HepG2 (cell line): ENCODE measurements around the gene FOXK2. TPM values are rescaled to one million over a fixed set of nuclear protein-coding genes. Genes with fewer than 3 reads are reported as not detected.

Source experiments
- BRD4 ChIP-seq: sonication (generic); formaldehyde crosslinking; IDR thresholded peaks from 2 replicates; pipeline ENCODE4 v1.4.0; 2020; ENCODE audit warnings: missing genetic modification reagents
- DRAP1 ChIP-seq: IDR thresholded peaks from 2 replicates; pipeline ENCODE4 v1.6.1; 2016; ENCODE audit warnings: missing genetic modification reagents, missing compliant biosample characterization
- JUND ChIP-seq: sonication (generic); formaldehyde crosslinking; IDR thresholded peaks from 2 replicates; pipeline ENCODE4 v1.8.0; 2022; ENCODE audit warnings: mild to moderate bottlenecking, missing genetic modification reagents
- KLF15 ChIP-seq: sonication (generic); formaldehyde crosslinking; IDR thresholded peaks from 2 replicates; pipeline ENCODE4 v1.8.1; 2023; ENCODE audit warnings: borderline replicate concordance, mild to moderate bottlenecking, inconsistent platforms, missing genetic modification reagents, mixed read lengths
- NFE2L1 ChIP-seq: sonication (generic); formaldehyde crosslinking; IDR thresholded peaks from 2 replicates; pipeline ENCODE4 v1.4.0; 2020; ENCODE audit warnings: missing genetic modification reagents, mild to moderate bottlenecking, borderline replicate concordance
- NFIC ChIP-seq: IDR thresholded peaks from 2 replicates; pipeline ENCODE4 v1.6.1; 2012; ENCODE audit warnings: mild to moderate bottlenecking, low read length, inconsistent platforms
- SIX1 ChIP-seq: sonication (generic); formaldehyde crosslinking; IDR thresholded peaks from 2 replicates; pipeline ENCODE4 v1.4.0; 2020; ENCODE audit warnings: missing genetic modification reagents, borderline replicate concordance
- SSRP1 ChIP-seq: IDR thresholded peaks from 2 replicates; pipeline ENCODE4 v1.6.1; 2016; ENCODE audit warnings: control low read depth
- ZHX2 ChIP-seq, 2 experiments: sonication (generic) in 1 of 2; formaldehyde crosslinking in 1 of 2; IDR thresholded peaks; 2 replicates each; pipeline versions ENCODE4 v1.6.1 to v1.9.0; 2014 to 2022; ENCODE audit warnings: antibody characterized with exemption in 1 of 2, borderline replicate concordance in 1 of 2, inconsistent platforms in 1 of 2, low read depth in 1 of 2, missing genetic modification reagents in 1 of 2
- ZKSCAN8 ChIP-seq: IDR thresholded peaks from 2 replicates; pipeline ENCODE4 v1.6.1; 2016; ENCODE audit warnings: borderline replicate concordance, missing genetic modification reagents, missing compliant biosample characterization
- polyA plus RNA-seq, 8 experiments: library from polyadenylated mRNA; depleted of rRNA in 3 of 8; stranded (reverse) in 7 of 8; unstranded in 1 of 8; fragments of >200 nt; fragmentation: Illumina TruSeq in 4 of 8; extraction: Trizol in 4 of 8; gene quantifications; 2 replicates each; pipeline versions ENCODE4 v1.2.1 to v1.2.3, GENCODE V29; 2011 to 2016; ENCODE audit warnings: low read depth in 4 of 8, missing spikeins in 1 of 8, mixed read lengths in 1 of 8; ENCODE audit not compliant: insufficient read depth in 1 of 8
- total RNA-seq, 5 experiments: library from RNA; depleted of rRNA; stranded (reverse); fragments of >200 nt; fragmentation: Illumina TruSeq; extraction: Trizol; gene quantifications; 2 replicates each; pipeline ENCODE4 v1.2.3, GENCODE V29; 2016; ENCODE audit warnings: low read depth in 1 of 5
- TF ChIP-seq, protein P1 (sequence below): sonication (generic); formaldehyde crosslinking; IDR thresholded peaks from 2 replicates; pipeline ENCODE4 v1.4.0; 2020; ENCODE audit warnings: mild to moderate bottlenecking, missing genetic modification reagents
- TF ChIP-seq, protein P2 (sequence below): sonication (generic); formaldehyde crosslinking; IDR thresholded peaks from 2 replicates; pipeline ENCODE4 v1.5.1; 2020; ENCODE audit warnings: missing genetic modification reagents, mild to moderate bottlenecking, borderline replicate concordance

Gene FOXK2
- total and polyA plus RNA-seq, 2 of the 13 experiments (the other 11 are each of a cell fraction or from before 2014, with no cell fraction given), result 67.1 to 67.2 TPM

GRCh38 chr17:82647593-82648164, 128.1 kb downstream of the FOXK2 start (continued):
- TF ChIP-seq, protein P1, sequence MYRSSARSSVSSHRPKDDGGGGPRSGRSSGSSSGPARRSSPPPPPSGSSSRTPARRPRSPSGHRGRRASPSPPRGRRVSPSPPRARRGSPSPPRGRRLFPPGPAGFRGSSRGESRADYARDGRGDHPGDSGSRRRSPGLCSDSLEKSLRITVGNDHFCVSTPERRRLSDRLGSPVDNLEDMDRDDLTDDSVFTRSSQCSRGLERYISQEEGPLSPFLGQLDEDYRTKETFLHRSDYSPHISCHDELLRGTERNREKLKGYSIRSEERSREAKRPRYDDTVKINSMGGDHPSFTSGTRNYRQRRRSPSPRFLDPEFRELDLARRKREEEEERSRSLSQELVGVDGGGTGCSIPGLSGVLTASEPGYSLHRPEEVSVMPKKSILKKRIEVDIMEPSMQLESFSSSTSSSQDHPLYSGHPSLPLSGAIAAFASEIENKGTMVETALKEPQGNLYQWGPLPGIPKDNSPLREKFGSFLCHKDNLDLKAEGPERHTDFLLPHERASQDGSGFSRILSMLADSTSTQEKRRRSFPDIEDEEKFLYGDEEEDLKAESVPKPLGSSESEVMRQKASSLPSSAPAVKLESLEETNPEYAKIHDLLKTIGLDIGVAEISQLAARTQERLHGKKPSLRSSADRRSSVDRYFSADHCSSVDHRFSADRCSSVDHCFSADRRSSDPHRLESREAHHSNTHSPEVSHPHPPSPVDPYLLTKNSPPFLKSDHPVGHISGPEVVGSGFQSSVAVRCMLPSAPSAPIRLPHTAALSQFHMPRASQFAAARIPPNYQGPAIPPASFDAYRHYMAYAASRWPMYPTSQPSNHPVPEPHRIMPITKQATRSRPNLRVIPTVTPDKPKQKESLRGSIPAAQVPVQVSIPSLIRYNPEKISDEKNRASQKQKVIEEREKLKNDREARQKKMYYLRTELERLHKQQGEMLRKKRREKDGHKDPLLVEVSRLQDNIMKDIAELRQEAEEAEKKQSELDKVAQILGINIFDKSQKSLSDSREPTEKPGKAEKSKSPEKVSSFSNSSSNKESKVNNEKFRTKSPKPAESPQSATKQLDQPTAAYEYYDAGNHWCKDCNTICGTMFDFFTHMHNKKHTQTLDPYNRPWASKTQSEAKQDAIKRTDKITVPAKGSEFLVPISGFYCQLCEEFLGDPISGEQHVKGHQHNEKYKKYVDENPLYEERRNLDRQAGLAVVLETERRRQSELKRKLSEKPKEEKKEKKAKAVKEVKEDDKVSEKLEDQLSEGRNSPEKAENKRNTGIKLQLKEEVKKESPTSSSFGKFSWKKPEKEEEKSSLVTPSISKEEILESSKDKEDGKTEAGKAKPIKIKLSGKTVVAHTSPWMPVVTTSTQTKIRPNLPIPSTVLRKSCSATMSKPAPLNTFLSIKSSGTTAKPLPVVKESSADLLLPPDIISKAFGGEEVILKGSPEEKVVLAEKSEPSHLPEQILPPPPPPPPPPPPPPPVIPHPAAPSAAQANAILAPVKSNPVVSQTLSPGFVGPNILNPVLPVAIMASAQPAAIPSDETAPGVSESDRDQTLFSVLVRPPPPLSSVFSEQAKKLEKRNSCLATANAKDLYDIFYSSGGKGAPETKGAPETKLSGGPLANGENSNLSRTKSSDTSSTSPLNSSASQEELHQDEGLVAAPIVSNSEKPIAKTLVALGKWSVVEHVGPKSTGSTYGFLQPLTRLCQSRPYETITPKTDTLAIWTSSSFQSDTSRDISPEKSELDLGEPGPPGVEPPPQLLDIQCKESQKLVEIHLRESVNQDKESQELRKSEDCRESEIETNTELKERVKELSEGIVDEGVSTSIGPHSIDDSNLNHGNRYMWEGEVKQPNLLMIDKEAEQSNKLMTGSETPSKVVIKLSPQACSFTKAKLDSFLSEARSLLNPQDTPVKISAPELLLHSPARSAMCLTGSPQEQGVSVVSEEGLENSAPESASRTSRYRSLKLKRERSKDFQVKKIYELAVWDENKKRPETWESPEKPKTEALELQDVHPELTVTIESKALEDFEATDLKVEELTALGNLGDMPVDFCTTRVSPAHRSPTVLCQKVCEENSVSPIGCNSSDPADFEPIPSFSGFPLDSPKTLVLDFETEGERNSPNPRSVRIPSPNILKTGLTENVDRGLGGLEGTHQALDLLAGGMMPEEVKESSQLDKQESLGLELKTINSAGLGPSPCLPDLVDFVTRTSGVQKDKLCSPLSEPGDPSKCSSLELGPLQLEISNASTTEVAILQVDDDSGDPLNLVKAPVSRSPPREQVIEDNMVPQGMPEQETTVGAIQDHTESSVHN, result no peak
- no peak for TF ChIP-seq NFIC
- no peak for TF ChIP-seq KLF15 (CRISPR knock-in tag)
- TF ChIP-seq NFE2L1 (CRISPR knock-in tag), result no peak
- no peak for TF ChIP-seq ZKSCAN8 (CRISPR knock-in tag)
- TF ChIP-seq SIX1, result no peak
- no peak for TF ChIP-seq DRAP1 (CRISPR knock-in tag)
- TF ChIP-seq BRD4 (CRISPR knock-in tag), result no peak
- TF ChIP-seq JUND, result 0 out of 2 replicates have a peak, but pooled peaks have one; percentile 5
- TF ChIP-seq, protein P2, sequence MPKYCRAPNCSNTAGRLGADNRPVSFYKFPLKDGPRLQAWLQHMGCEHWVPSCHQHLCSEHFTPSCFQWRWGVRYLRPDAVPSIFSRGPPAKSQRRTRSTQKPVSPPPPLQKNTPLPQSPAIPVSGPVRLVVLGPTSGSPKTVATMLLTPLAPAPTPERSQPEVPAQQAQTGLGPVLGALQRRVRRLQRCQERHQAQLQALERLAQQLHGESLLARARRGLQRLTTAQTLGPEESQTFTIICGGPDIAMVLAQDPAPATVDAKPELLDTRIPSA, result no peak
- TF ChIP-seq SSRP1 (CRISPR knock-in tag), result no peak
- TF ChIP-seq ZHX2 (IDR thresholded peaks at IDR 0.05; ENCODE audit: low read depth), result no peak
- TF ChIP-seq ZHX2 (CRISPR knock-in tag; IDR thresholded peaks at IDR 0.05; ENCODE audit: borderline replicate concordance), result peak; percentile 32; the same call in 1 of the 2 replicates
